ENCODE data around the gene VWDE.

- TF ChIP-seq CTCF (IDR thresholded peaks at IDR 0.05; ENCODE audit: low read length) (no peak), EZH2phosphoT487 (IDR thresholded peaks at IDR 0.05; ENCODE audit: low read length) (no peak)
Measured at GRCh38 chr7:12423355-12423996, 19.8 kb upstream of the VWDE start.
